ENCODE data around the gene PARP15.
"Not testable (repeated sequence)": the region's sequence is repeated elsewhere in the genome, so short reads cannot be mapped to it uniquely, and the experiment has no call there.

PARP15 gene

GRCh38 chr3:122680475-122681283 lies 103.2 kb downstream of the PARP15 start, which contains the start of gene PARP14:
Gene PARP14, plus strand, starts transcription at chr3:122680839. Its CDS starts 45 bp downstream, at chr3:122680884.
- Histone ChIP-seq H3K9me3 (ENCODE audit: insufficient read depth, low read depth, low read length) (peaks cover 1% of the 10 kb centered on the region), H3K27me3 (ENCODE audit: insufficient read depth, low read length) (peaks cover 3% of the 10 kb centered on the region), H2AK5ac (ENCODE audit: low read length) (no peak within 1 kb of the TSS), H3K14ac (ENCODE audit: low read length) (peak within 1 kb of the TSS; percentile 82), H3K4me3 (ENCODE audit: low read depth, low read length) (peak within 1 kb of the TSS; percentile 80), H2BK5ac (ENCODE audit: low read depth, low read length, poor library complexity) (no peak within 1 kb of the TSS), H2AFZ (ENCODE audit: insufficient read depth, low read length, poor library complexity) (peak within 1 kb of the TSS; percentile 97), H3K4me2 (ENCODE audit: low read length) (peak within 1 kb of the TSS; percentile 98), H2BK12ac (ENCODE audit: low read length) (peak within 1 kb of the TSS; percentile 76), H3K79me1 (ENCODE audit: low read length) (peaks cover 6% of the 10 kb centered on the region), H3K27ac (ENCODE audit: low read depth, low read length) (no peak within 1 kb of the TSS), H4K8ac (ENCODE audit: low read depth, low read length) (peak within 1 kb of the TSS; percentile 68), H2BK120ac (ENCODE audit: insufficient read depth, low read length, poor library complexity) (peak within 1 kb of the TSS; percentile 86), H3K4me1 (ENCODE audit: control insufficient read depth in 1 of 2, insufficient read depth in 2 of 2, low read length in 2 of 2) (peaks cover 0 to 2% of the 10 kb centered on the region in 2 experiments), H3K4ac (ENCODE audit: low read depth, low read length) (peak within 1 kb of the TSS; percentile 73), H4K12ac (ENCODE audit: low read depth, low read length) (peak within 1 kb of the TSS; percentile 56), H4K91ac (ENCODE audit: low read depth, low read length) (peak within 1 kb of the TSS; percentile 88), H3K9ac (ENCODE audit: low read length) (peak within 1 kb of the TSS; percentile 59), H3K36me3 (ENCODE audit: control insufficient read depth in 1 of 2, insufficient read depth in 2 of 2, low read length in 2 of 2) (no peaks in the 10 kb centered on the region), H3K79me2 (ENCODE audit: control insufficient read depth, insufficient read depth, low read length, poor library complexity) (peaks cover 4% of the 10 kb centered on the region), H3K18ac (ENCODE audit: low read length) (peak within 1 kb of the TSS; percentile 3), H3K23ac (ENCODE audit: low read length) (no peak within 1 kb of the TSS)
- no CpG with 5 or more reads among the region's 63 CpGs for WGBS (ENCODE audit: extremely low coverage, insufficient coverage, insufficient read length)
- DNase-seq, result peak; percentile 54 to 74

GRCh38 chr3:122681284-122681973 lies 104.0 kb downstream of the PARP15 start:
- Histone ChIP-seq H4K91ac (ENCODE audit: low read depth, low read length) (peak overlapping the region; percentile 88), H2BK5ac (ENCODE audit: low read depth, low read length, poor library complexity) (no peak overlapping the region), H3K79me2 (ENCODE audit: control insufficient read depth, insufficient read depth, low read length, poor library complexity) (peaks cover 4% of the 10 kb centered on the region), H3K27ac (ENCODE audit: low read depth, low read length) (no peak overlapping the region), H3K27me3 (ENCODE audit: insufficient read depth, low read length) (peaks cover 3% of the 10 kb centered on the region), H2AFZ (ENCODE audit: insufficient read depth, low read length, poor library complexity) (peak overlapping the region; percentile 6), H3K18ac (ENCODE audit: low read length) (no peak overlapping the region), H3K9me3 (ENCODE audit: insufficient read depth, low read depth, low read length) (peaks cover 1% of the 10 kb centered on the region), H3K14ac (ENCODE audit: low read length) (no peak overlapping the region), H2BK12ac (ENCODE audit: low read length) (no peak overlapping the region), H2BK120ac (ENCODE audit: insufficient read depth, low read length, poor library complexity) (no peak overlapping the region), H3K23ac (ENCODE audit: low read length) (no peak overlapping the region), H2AK5ac (ENCODE audit: low read length) (no peak overlapping the region), H3K36me3 (ENCODE audit: control insufficient read depth in 1 of 2, insufficient read depth in 2 of 2, low read length in 2 of 2) (no peaks in the 10 kb centered on the region), H4K12ac (ENCODE audit: low read depth, low read length) (peak overlapping the region; percentile 56), H4K8ac (ENCODE audit: low read depth, low read length) (peak overlapping the region; percentile 62), H3K4me3 (ENCODE audit: low read depth, low read length) (peak overlapping the region; percentile 80), H3K4ac (ENCODE audit: low read depth, low read length) (no peak overlapping the region), H3K4me2 (ENCODE audit: low read length) (peak overlapping the region; percentile 98), H3K4me1 (ENCODE audit: control insufficient read depth in 1 of 2, insufficient read depth in 2 of 2, low read length in 2 of 2) (peaks cover 0 to 2% of the 10 kb centered on the region in 2 experiments), H3K79me1 (ENCODE audit: low read length) (peaks cover 6% of the 10 kb centered on the region), H3K9ac (ENCODE audit: low read length) (no peak overlapping the region)
- DNase-seq, result peak in 1 of 2 donors; percentile 9
- WGBS (ENCODE audit: extremely low coverage, insufficient coverage, insufficient read length), result no CpG with 5 or more reads among the region's 24 CpGs

GRCh38 chr3:122681974-122682409 lies 104.5 kb downstream of the PARP15 start:
- H3K9me3 ChIP-seq (ENCODE audit: insufficient read depth, low read depth, low read length), result peaks cover 1% of the 10 kb centered on the region
- H4K91ac ChIP-seq (ENCODE audit: low read depth, low read length), result no peak overlapping the region
- no peak overlapping the region for H2BK5ac ChIP-seq (ENCODE audit: low read depth, low read length, poor library complexity)
- no peak overlapping the region for H3K4me2 ChIP-seq (ENCODE audit: low read length)
- H3K4ac ChIP-seq (ENCODE audit: low read depth, low read length), result no peak overlapping the region
- no peak overlapping the region for H3K27ac ChIP-seq (ENCODE audit: low read depth, low read length)
- peaks cover 6% of the 10 kb centered on the region for H3K79me1 ChIP-seq (ENCODE audit: low read length)
- peaks cover 4% of the 10 kb centered on the region for H3K79me2 ChIP-seq (ENCODE audit: control insufficient read depth, insufficient read depth, low read length, poor library complexity)
- peaks cover 3% of the 10 kb centered on the region for H3K27me3 ChIP-seq (ENCODE audit: insufficient read depth, low read length)
- H2AK5ac ChIP-seq (ENCODE audit: low read length), result no peak overlapping the region
- no peaks in the 10 kb centered on the region for H3K36me3 ChIP-seq (ENCODE audit: control insufficient read depth in 1 of 2, insufficient read depth in 2 of 2, low read length in 2 of 2)
- no peak overlapping the region for H2BK120ac ChIP-seq (ENCODE audit: insufficient read depth, low read length, poor library complexity)
- H3K4me3 ChIP-seq (ENCODE audit: low read depth, low read length), result no peak overlapping the region
- H3K23ac ChIP-seq (ENCODE audit: low read length), result no peak overlapping the region
- peaks cover 0 to 2% of the 10 kb centered on the region in 2 experiments for H3K4me1 ChIP-seq (ENCODE audit: control insufficient read depth in 1 of 2, insufficient read depth in 2 of 2, low read length in 2 of 2)
- no peak overlapping the region for H2AFZ ChIP-seq (ENCODE audit: insufficient read depth, low read length, poor library complexity)
- no CpG with 5 or more reads among the region's 3 CpGs for WGBS (ENCODE audit: extremely low coverage, insufficient coverage, insufficient read length)
- no peak overlapping the region for H3K14ac ChIP-seq (ENCODE audit: low read length)
- no peak overlapping the region for H4K8ac ChIP-seq (ENCODE audit: low read depth, low read length)
- DNase-seq, result peak in 1 of 2 donors; percentile 12
- H4K12ac ChIP-seq (ENCODE audit: low read depth, low read length), result no peak overlapping the region
- H2BK12ac ChIP-seq (ENCODE audit: low read length), result no peak overlapping the region
- no peak overlapping the region for H3K9ac ChIP-seq (ENCODE audit: low read length)
- H3K18ac ChIP-seq (ENCODE audit: low read length), result no peak overlapping the region

GRCh38 chr3:122682778-122683411 lies 105.4 kb downstream of the PARP15 start:
- H2AK5ac ChIP-seq (ENCODE audit: low read length), result not testable (repeated sequence)

More at GRCh38 chr3:122682778-122683411, 105.4 kb downstream of the PARP15 start:
- H2BK12ac ChIP-seq (ENCODE audit: low read length); H3K18ac ChIP-seq (ENCODE audit: low read length); H2BK120ac ChIP-seq (ENCODE audit: insufficient read depth, low read length, poor library complexity); H3K4me1 ChIP-seq (ENCODE audit: control insufficient read depth in 1 of 2, insufficient read depth in 2 of 2, low read length in 2 of 2); H3K27ac ChIP-seq (ENCODE audit: low read depth, low read length); H3K4ac ChIP-seq (ENCODE audit: low read depth, low read length); H2AFZ ChIP-seq (ENCODE audit: insufficient read depth, low read length, poor library complexity); H4K12ac ChIP-seq (ENCODE audit: low read depth, low read length); H3K36me3 ChIP-seq (ENCODE audit: control insufficient read depth in 1 of 2, insufficient read depth in 2 of 2, low read length in 2 of 2); H4K8ac ChIP-seq (ENCODE audit: low read depth, low read length); H3K4me3 ChIP-seq (ENCODE audit: low read depth, low read length); H3K27me3 ChIP-seq (ENCODE audit: insufficient read depth, low read length); H3K79me2 ChIP-seq (ENCODE audit: control insufficient read depth, insufficient read depth, low read length, poor library complexity); H3K14ac ChIP-seq (ENCODE audit: low read length); H3K79me1 ChIP-seq (ENCODE audit: low read length); H3K9me3 ChIP-seq (ENCODE audit: insufficient read depth, low read depth, low read length); H2BK5ac ChIP-seq (ENCODE audit: low read depth, low read length, poor library complexity); H4K91ac ChIP-seq (ENCODE audit: low read depth, low read length); H3K4me2 ChIP-seq (ENCODE audit: low read length); H3K23ac ChIP-seq (ENCODE audit: low read length); H3K9ac ChIP-seq (ENCODE audit: low read length): not testable (repeated sequence)
- WGBS (ENCODE audit: extremely low coverage, insufficient coverage, insufficient read length), result no CpG with 5 or more reads among the region's 11 CpGs
- DNase-seq, result peak in 1 of 2 donors; percentile 60
